ENCODE results near the gene SELENOO. TPM values are rescaled to one million over a fixed set of nuclear protein-coding genes. Genes with fewer than 3 reads are reported as not detected.

The SELENOO gene
- total and polyA plus RNA-seq, 12 donors = 9.6 to 29.8 (median 12.2) TPM

DNA sequence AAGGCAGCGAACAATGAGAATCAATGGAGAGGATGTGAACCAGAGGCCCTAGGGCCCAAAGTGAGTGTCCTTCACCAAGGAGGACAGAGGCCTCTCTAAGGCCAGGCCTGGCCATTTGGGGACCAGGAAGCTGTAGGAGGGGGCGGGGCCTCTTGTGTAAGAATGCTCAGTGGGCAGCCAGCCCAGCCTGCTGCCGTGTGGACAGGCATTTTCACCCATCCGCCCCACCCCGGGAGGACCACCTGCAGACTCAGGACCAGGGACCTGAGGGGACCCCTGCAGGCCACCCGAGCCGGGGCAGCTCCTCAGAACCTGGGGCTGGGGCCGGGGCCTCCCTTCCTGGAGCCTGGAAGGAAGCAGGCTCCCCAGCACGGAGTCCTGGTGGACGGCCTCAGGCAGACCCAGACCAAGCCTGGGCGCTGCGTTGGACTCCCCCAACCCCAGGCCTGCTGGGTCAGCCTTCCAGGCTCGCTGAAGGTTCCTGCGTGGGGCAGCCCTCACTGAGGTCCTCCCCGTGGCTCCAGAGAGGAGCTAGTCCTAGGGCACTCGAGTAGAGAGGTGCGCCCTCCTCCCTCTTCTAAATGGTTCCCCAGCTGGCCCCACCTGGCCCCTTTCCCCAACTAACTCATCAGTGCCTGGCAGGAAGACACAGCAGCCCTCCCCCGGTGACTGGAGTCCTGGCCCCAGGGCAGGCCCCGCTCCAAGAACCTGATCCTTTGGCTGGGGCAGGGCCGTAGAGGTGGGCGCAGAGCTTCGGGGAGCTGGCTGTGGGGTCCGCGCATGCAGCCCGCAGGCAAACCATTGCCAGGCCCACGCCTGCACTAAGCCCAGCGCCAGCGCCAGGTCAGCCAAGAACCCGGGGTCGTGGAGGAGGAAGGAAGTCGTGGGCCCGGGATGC, 16.6 kb upstream of the SELENOO start:
- no peaks in the 10 kb centered on the region for H3K9me3 ChIP-seq
- ATAC-seq = peak; percentile 23 to 66 (median 47)

GRCh38 chr22:50184902-50185374, 15.9 kb upstream of the SELENOO start:
- peak in 4 of 8 donors; percentile 2 to 4 (median 3) for ATAC-seq
- H3K27ac ChIP-seq = peak overlapping the region in 9 of 10 donors; percentile 18 to 91 (median 58)
- no peaks in the 10 kb centered on the region for H3K9me3 ChIP-seq
- H3K4me3 ChIP-seq = peak overlapping the region; percentile 43 to 78 (median 70)
- DNase-seq = peak in 1 of 2 donors; percentile 24
- peaks cover 0 to 6% (median 0%) of the 10 kb centered on the region in 9 donors for H3K36me3 ChIP-seq
- no peak for TF ChIP-seq CTCF (IDR thresholded peaks at IDR 0.05)
- WGBS, 2 donors = 12 to 22% methylated on average over 40 to 63 of the region's 63 CpGs
- H3K27me3 ChIP-seq = peaks cover 0 to 7% (median 0%) of the 10 kb centered on the region in 7 donors
- H3K4me1 ChIP-seq = peaks cover 15 to 55% (median 50%) of the 10 kb centered on the region in 9 donors
- intact Hi-C loops (cut with DNase I) = no loop called here

More for the DNA sequence above, 16.6 kb upstream of the SELENOO start:
- 42 to 44% methylated on average over 31 to 32 of the region's 32 CpGs for WGBS, 2 donors
- intact Hi-C loops (cut with DNase I) = no loop called here
- Histone ChIP-seq H3K27me3 (peaks cover 0 to 10% (median 6%) of the 10 kb centered on the region in 7 donors), H3K27ac (peak overlapping the region in 9 of 10 donors; percentile 10 to 91 (median 53)), H3K36me3 (peaks cover 0 to 5% (median 0%) of the 10 kb centered on the region in 9 donors), H3K4me1 (peaks cover 12 to 48% (median 44%) of the 10 kb centered on the region in 9 donors), H3K4me3 (peak overlapping the region in 9 of 10 donors; percentile 49 to 78 (median 72))
- peak in 1 of 9 donors; percentile 4 for TF ChIP-seq CTCF (IDR thresholded peaks at IDR 0.05)
- DNase-seq = peak; percentile 77 to 78

DNA sequence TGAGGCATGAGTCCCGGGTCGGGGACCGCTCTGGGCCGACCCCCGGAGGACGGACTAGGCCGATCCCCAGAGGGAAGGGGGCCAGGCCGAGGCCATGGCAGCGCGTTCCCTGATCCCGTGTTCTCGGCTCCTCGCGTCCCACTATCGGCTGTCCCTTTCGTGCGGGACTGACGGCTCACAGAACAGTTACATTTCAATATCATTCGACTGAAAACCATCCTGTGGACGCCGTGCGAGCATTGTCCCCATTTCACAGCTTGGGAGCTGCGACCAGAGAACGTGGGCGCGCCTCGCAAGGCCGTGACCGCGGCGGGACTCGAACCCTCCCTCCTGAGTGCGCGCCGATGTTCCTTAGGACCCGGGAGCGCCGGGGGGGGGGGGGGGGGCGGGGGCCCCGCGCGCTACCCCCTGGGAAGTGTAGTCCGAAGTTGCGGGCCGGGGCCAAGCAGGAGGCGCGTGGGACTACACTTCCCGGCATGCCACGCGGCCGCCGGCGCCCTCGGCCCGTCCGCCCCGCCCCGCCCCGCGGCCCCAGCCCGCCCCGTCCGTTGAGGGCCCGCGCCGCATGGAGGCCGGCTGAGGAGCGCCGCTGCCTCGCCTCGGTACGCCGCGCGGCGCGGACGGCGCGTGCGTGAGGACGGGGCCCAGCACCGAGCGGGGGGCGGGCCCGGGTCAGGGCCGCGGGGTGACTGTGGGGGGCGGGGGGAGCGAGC, 15.3 kb upstream of the SELENOO start, which contains the start of gene TRABD:
Gene TRABD (plus strand): TSS at position 539 of the 713 bp plus-strand sequence. CDS start 7,148 bp downstream, outside the sequence.
- intact Hi-C loops (cut with DNase I) = no loop called here
- 1 to 3% methylated on average over 47 to 88 of the region's 90 CpGs for WGBS, 2 donors
- Histone ChIP-seq H3K9me3 (no peaks in the 10 kb centered on the region), H3K27ac (peak within 1 kb of the TSS in 9 of 10 donors; percentile 52 to 94 (median 71)), H3K27me3 (peaks cover 0 to under 1% (median 0%) of the 10 kb centered on the region in 7 donors), H3K4me3 (peak within 1 kb of the TSS; percentile 50 to 78 (median 72)), H3K4me1 (peaks cover 15 to 61% (median 56%) of the 10 kb centered on the region in 9 donors), H3K36me3 (peaks cover 0 to 6% (median 0%) of the 10 kb centered on the region in 9 donors)
- no peak for TF ChIP-seq CTCF (IDR thresholded peaks at IDR 0.05)
- ATAC-seq = peak; percentile 70 to 91 (median 83)
- peak; percentile 89 to 92 for DNase-seq

Measured in heart right ventricle (tissue), 16 donors.